Immature natural killer cell (primary cell): ENCODE data around the gene PAFAH2. TPM values are rescaled to one million over a fixed set of nuclear protein-coding genes. Genes with fewer than 3 reads are reported as not detected.

Experiments
- DNase-seq, 3 donors: peaks; one replicate each; pipeline ENCODE4 v3.0.0; 2022; ENCODE audit warnings: mixed read lengths in 1 of 3
- H3K27ac Mint-ChIP-seq, 6 donors: one replicate each; pipeline ENCODE4 v1.8.0; 2020; ENCODE audit warnings: mixed read lengths in 6 of 6, mild to moderate bottlenecking in 5 of 6, inconsistent platforms in 4 of 6, moderate library complexity in 3 of 6
- H3K27me3 Mint-ChIP-seq, 3 donors: one replicate each; pipeline ENCODE4 v1.8.0; 2020 to 2021; ENCODE audit warnings: low read depth in 3 of 3, mild to moderate bottlenecking in 3 of 3, mixed read lengths in 3 of 3, moderate library complexity in 3 of 3, inconsistent platforms in 1 of 3
- H3K36me3 Mint-ChIP-seq, 3 donors: one replicate each; pipeline ENCODE4 v1.8.0; 2020; ENCODE audit warnings: mixed read lengths in 3 of 3, inconsistent platforms in 2 of 3, mild to moderate bottlenecking in 2 of 3
- H3K4me1 Mint-ChIP-seq, 2 donors: one replicate each; pipeline ENCODE4 v1.8.0; 2020; ENCODE audit warnings: inconsistent platforms in 2 of 2, mild to moderate bottlenecking in 2 of 2, mixed read lengths in 2 of 2, moderate library complexity in 1 of 2
- H3K4me3 Mint-ChIP-seq, 5 donors: one replicate each; pipeline ENCODE4 v1.8.0; 2020; ENCODE audit warnings: mild to moderate bottlenecking in 5 of 5, mixed read lengths in 5 of 5, inconsistent platforms in 3 of 5, moderate library complexity in 3 of 5
- H3K9me3 Mint-ChIP-seq, 6 donors: one replicate each; pipeline ENCODE4 v1.8.0; 2020; ENCODE audit warnings: mild to moderate bottlenecking in 6 of 6, mixed read lengths in 6 of 6, inconsistent platforms in 4 of 6, moderate library complexity in 3 of 6
- polyA plus RNA-seq, 3 donors: library from polyadenylated mRNA; unstranded; fragments of 300-500 nt; fragmentation: Illumina TruSeq; gene quantifications; one replicate each; pipeline ENCODE4 v1.2.3, GENCODE V29; 2021

PAFAH2 gene
- polyA plus RNA-seq: 10 to 100 TPM; 35.6 to 65.0 (median 37.9) TPM

DNA sequence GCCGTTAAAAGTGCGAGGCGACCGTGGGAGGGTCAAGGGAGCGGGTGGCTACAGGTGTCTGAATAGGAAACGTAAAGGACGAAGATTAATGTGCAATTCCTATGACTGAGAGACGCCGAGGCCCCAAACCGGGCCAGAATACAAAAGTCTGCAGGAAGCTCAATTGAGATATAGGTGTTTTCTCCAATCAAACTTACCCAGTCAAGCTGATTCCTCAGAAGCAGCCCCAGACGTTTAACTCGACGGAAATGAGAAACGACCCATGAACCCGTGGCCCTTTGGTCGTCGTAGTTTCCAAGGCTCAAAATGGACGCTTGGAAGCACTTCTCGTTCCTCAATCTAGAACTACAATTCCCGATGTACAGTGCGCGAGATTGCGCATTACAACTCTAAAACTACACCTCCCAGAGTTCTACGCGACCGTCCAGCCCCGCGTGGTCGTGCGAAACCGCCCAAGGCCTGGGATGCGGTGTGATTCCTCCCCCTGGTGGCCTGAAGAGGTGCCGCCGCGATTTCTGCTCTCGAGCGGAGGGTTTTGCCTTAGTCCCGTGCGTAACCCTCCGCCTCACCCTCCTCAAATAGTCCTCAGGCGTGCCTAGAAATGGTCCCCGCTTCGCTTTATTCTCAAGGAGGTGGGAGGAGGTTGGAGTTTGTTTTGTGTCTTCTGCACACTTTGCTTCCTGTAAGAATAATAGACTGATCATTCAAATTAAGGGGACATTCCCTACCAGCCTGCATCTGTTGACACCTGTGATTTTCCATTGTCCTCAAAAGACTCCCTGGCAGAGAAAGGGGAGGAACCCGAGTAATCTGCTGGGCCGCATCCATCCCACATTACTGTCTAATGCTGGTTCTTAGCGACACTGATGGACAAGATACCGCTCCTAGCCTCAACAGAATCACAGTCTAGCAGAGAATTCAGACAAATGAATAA lies at the start of gene PAFAH2:
TSS of gene PAFAH2 (minus strand) at position 236 of the 934 bp plus-strand sequence. CDS start 7,247 bp downstream, outside the sequence.
- peak within 1 kb of the TSS; percentile 97 to 100 (median 98) for H3K27ac Mint-ChIP-seq
- DNase-seq: peak; percentile 96 to 97 (median 96)
- peaks cover 0 to 7% (median 0%) of the 10 kb centered on the region in 3 donors for H3K36me3 Mint-ChIP-seq
- H3K4me1 Mint-ChIP-seq: peaks cover 43 to 53% of the 10 kb centered on the region in 2 donors
- H3K9me3 Mint-ChIP-seq: no peaks in the 10 kb centered on the region
- H3K4me3 Mint-ChIP-seq: peak within 1 kb of the TSS; percentile 90 to 96 (median 95)
- H3K27me3 Mint-ChIP-seq: peaks cover 6 to 9% (median 8%) of the 10 kb centered on the region in 3 donors

- Mint-ChIP-seq H3K36me3 (no peaks in the 10 kb centered on the region), H3K4me1 (no peaks in the 10 kb centered on the region), H3K4me3 (no peak overlapping the region), H3K27me3 (peaks cover 18 to 40% (median 20%) of the 10 kb centered on the region in 3 donors), H3K27ac (no peak overlapping the region), H3K9me3 (no peaks in the 10 kb centered on the region)
- DNase-seq: no peak
These were observed 49.5 kb upstream of the PAFAH2 start for GRCh38 chr1:26047278-26047874.

DNA sequence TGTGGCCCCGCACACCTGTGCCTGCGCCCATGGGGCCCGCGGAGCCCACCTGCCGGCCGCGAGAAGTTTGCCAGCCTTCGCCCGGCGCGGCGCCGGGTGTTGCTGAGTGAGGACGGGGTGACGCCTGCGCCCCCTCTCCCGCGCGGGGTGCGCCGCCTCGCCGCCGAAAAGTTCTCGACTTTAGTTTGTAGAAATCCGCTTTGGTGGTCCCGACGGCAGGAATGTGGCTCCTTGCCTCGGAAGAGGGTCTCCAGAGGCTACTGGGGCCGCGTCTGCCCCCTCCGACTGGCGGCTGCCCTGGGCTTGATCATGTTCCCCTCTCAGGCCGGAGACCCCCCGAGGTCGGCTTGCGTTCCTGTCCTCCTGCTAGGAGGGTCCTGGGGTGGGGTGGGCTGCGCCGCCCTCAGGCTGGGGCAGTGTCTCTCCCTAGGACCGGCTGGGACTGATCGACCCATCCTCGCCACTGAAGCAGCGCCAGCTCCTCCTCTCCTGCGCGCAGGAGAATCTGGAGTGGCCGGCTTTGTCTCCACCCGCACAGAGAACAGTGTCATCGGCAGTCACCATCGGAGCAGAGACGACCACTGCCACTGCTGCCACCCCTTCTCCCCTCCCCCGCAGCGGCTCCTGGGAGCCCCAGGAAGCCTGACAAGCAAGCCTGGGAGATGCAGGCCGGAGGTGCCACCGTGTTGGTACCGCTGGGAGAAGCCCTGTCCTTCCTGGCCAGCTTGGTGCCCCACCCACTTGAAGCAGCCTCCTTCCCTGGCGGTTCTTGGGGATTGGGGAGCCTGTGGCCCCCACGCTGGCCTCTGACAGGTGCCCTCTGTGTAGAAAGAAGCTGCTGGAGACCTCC lies 48.6 kb upstream of the PAFAH2 start:
- Mint-ChIP-seq H3K36me3 (no peaks in the 10 kb centered on the region), H3K4me3 (no peak overlapping the region), H3K9me3 (no peaks in the 10 kb centered on the region), H3K27me3 (peaks cover 14 to 34% (median 20%) of the 10 kb centered on the region in 3 donors), H3K4me1 (no peaks in the 10 kb centered on the region), H3K27ac (no peak overlapping the region)
- no peak for DNase-seq

DNA sequence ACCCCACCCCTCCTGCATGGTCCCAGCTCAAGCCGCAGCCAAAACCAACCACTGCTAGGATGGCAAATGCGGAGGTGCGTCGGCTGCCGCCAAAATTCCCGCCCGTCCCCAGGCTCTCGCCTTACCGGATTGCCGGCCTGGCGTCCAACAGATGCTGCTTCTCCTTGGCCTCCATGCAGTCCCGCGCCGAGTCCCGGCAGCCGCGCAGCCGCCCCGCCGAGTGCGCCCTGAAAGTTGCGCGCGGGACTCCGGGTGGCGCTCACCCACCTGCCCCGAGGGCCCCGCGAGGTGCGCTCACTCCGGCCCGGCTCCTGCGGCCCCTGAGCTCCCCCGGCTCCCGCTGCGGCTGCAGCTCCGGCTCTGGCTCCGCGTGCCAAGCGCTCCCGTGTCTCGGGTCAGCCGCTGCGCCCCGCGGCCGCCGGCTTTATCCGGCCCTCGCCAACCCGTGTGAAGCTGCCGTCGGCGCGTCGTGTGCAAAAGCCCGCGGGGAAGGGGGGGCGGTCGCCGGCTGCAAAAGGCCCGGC lies 47.9 kb upstream of the PAFAH2 start, which contains the start of gene SLC30A2:
TSS of gene SLC30A2 (minus strand) at position 397 of the 524 bp plus-strand sequence. CDS start at position 175, 222 bp downstream.
- Mint-ChIP-seq H3K27me3 (peaks cover 13 to 34% (median 20%) of the 10 kb centered on the region in 3 donors), H3K4me3 (no peak within 1 kb of the TSS), H3K27ac (no peak within 1 kb of the TSS), H3K9me3 (no peaks in the 10 kb centered on the region), H3K4me1 (no peaks in the 10 kb centered on the region), H3K36me3 (no peaks in the 10 kb centered on the region)
- no peak for DNase-seq

DNA sequence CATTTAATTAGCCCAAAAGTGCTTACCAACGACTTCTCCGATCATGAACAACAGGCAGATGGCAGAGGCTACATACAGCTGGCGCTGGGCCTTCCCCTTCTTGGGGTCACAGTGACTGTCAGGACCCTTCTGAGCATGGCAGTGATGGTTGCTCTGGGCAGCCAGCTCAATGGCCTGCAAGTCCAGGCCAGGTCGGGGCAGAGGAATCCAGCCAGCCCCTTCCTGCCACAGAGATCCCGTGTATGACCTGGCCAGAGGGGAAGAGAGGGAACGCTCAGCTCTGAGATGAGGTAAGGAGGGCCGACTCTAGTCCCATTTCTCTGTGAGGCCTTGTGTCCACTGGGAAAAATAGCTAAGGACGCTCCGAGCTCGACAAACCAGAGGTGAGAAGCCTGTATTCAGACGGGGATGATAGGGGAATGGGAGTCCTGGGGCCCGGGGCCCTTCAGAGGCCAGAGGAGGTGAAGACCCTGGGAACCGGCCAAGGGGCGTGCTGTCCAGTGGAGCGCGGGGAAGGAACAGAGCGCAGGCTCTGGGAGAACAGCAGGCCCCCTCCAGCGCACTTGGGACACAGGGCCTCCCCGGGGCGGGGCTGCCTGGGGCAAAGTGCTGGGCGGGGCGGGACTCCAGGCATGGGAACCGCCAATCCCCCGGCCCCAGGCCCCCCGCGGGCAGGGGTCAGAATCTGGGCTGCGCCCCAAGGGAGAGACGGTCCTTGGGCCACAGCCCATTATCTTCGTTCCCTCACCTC lies 47.3 kb upstream of the PAFAH2 start:
- H3K9me3 Mint-ChIP-seq: no peaks in the 10 kb centered on the region
- no peak overlapping the region for H3K27ac Mint-ChIP-seq
- H3K27me3 Mint-ChIP-seq: peaks cover 13 to 31% (median 20%) of the 10 kb centered on the region in 3 donors
- DNase-seq: no peak
- no peaks in the 10 kb centered on the region for H3K4me1 Mint-ChIP-seq
- no peak overlapping the region for H3K4me3 Mint-ChIP-seq
- no peaks in the 10 kb centered on the region for H3K36me3 Mint-ChIP-seq

DNA sequence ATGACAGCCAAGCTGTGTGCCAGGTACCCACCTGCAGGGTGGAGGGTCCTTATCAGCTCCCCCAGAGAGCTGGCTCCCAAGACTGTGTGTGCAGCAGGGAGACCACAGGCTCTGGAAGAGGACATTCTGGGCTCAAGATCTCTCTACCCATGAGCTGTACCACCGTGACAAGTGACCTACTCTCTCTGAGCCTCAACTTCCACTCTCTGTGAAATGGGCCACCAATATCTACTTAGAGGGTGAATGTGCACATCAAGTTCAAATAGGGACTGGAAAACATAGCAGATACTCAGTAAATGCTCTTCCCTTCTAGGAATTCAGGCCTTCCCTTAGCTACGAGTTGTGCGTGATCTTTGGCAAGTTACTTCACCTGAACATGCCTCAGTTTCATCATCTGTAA lies 46.6 kb upstream of the PAFAH2 start:
- Mint-ChIP-seq H3K36me3 (no peaks in the 10 kb centered on the region), H3K4me3 (no peak overlapping the region), H3K27ac (no peak overlapping the region), H3K9me3 (no peaks in the 10 kb centered on the region), H3K27me3 (peaks cover 13 to 28% (median 20%) of the 10 kb centered on the region in 3 donors), H3K4me1 (no peaks in the 10 kb centered on the region)
- DNase-seq: no peak

DNA sequence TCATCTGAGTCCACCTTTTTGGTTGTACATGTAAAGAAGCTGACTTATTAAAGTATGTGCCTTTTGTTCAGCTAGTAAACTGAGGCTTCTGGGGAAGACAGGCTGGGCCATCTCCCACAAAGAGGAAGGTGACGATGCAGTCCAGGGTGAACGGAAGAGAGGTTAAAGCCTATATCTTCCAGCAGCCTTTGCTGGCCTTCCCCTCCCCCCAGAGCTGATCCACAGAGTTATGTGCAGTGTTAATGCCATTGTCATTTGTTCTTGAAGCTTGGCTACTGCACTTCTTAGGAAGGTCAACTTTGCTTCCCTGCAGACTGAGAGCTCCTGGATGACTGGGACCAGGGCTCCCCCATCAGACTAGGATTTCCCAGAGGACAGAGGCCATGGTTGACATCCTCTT lies 45.9 kb upstream of the PAFAH2 start:
- no peaks in the 10 kb centered on the region for H3K36me3 Mint-ChIP-seq
- peaks cover 12 to 28% (median 16%) of the 10 kb centered on the region in 3 donors for H3K27me3 Mint-ChIP-seq
- H3K4me1 Mint-ChIP-seq: no peaks in the 10 kb centered on the region
- no peaks in the 10 kb centered on the region for H3K9me3 Mint-ChIP-seq
- no peak for DNase-seq
- no peak overlapping the region for H3K4me3 Mint-ChIP-seq
- H3K27ac Mint-ChIP-seq: no peak overlapping the region

DNA sequence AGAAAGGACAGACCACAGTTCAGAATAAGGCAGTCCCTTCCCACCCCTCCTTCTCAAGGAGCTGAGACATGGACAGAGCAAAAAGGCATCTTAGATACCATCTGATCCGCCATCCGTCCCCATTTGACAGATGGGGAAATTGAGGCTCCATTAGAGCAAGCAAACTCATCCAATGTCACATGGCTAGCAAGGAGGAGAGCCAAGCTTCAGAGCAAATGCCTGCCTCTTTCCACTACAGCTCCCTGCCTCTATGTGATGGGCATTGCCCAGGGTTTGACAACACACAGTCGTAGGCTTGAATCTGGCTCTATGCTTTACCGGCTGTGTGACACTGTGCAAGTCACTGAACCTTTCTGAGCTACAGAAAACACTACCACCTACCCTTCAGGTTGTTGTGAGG lies 44.1 kb upstream of the PAFAH2 start:
- no peak overlapping the region for H3K4me3 Mint-ChIP-seq
- H3K36me3 Mint-ChIP-seq: no peaks in the 10 kb centered on the region
- no peaks in the 10 kb centered on the region for H3K4me1 Mint-ChIP-seq
- H3K27me3 Mint-ChIP-seq: peaks cover 5 to 16% (median 15%) of the 10 kb centered on the region in 3 donors
- no peak for DNase-seq
- H3K27ac Mint-ChIP-seq: no peak overlapping the region
- H3K9me3 Mint-ChIP-seq: no peaks in the 10 kb centered on the region

- no peaks in the 10 kb centered on the region for H3K36me3 Mint-ChIP-seq
- no peak overlapping the region for H3K27ac Mint-ChIP-seq
- DNase-seq: no peak
- peaks cover 5 to 15% (median 14%) of the 10 kb centered on the region in 3 donors for H3K27me3 Mint-ChIP-seq
- no peaks in the 10 kb centered on the region for H3K4me1 Mint-ChIP-seq
- no peaks in the 10 kb centered on the region for H3K9me3 Mint-ChIP-seq
- no peak overlapping the region for H3K4me3 Mint-ChIP-seq
These were observed 43.5 kb upstream of the PAFAH2 start for GRCh38 chr1:26041401-26041800.

DNA sequence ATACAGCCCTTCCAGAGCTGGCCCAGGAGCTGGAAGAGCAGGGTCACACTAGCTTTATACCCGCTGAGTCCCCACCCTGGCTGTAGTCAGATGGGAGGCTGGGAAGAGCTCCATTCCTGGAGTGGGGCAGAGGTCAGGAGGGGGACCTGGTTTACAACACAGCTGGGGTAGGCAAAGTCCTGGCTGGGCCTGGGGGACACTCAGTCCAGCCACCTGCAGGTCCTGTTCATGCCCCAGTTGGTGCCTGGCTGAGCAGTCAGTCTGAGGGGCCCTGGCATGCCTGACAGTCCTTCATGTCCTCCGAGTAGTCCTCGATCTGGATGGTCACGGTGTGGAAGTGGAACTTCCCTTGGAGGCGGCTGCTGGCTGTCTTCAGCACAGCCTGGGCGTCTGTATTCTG lies 41.0 kb upstream of the PAFAH2 start:
- H3K27me3 Mint-ChIP-seq: peaks cover 5 to 16% (median 6%) of the 10 kb centered on the region in 3 donors
- no peaks in the 10 kb centered on the region for H3K9me3 Mint-ChIP-seq
- H3K4me1 Mint-ChIP-seq: peaks cover 8 to 20% of the 10 kb centered on the region in 2 donors
- H3K4me3 Mint-ChIP-seq: no peak overlapping the region
- no peaks in the 10 kb centered on the region for H3K36me3 Mint-ChIP-seq
- H3K27ac Mint-ChIP-seq: no peak overlapping the region
- no peak for DNase-seq

DNA sequence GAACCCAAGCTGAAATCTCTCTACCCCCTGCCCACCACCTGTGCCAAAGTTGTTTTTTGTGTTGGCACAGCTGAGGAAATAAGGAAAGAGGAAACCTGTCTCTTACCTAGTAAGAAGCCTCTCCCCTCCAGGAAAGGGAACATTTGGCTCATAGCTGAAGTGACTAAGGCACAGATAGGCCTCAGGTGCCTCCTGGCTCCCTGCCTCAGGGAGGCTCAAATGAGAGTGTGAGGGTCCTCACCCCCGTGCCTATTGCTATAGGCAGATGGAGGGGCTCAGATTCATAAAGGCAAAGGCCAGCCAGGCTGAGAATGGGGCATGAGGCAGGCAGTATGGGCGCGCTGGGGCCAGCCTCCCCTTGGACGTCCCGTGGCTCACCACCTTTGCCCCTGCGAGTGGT lies 40.6 kb upstream of the PAFAH2 start:
- Mint-ChIP-seq H3K27ac (no peak overlapping the region), H3K4me3 (no peak overlapping the region)

GRCh38 chr1:26037904-26038303 lies 40.0 kb upstream of the PAFAH2 start:
- Mint-ChIP-seq H3K4me3 (peak overlapping the region in 1 of 5 donors; percentile 32), H3K9me3 (no peaks in the 10 kb centered on the region), H3K4me1 (peaks cover 8 to 20% of the 10 kb centered on the region in 2 donors), H3K27ac (no peak overlapping the region), H3K36me3 (no peaks in the 10 kb centered on the region), H3K27me3 (peaks cover 2 to 10% (median 3%) of the 10 kb centered on the region in 3 donors)
- DNase-seq: no peak

More for the DNA sequence above, 40.6 kb upstream of the PAFAH2 start:
- H3K9me3 Mint-ChIP-seq: no peaks in the 10 kb centered on the region
- peaks cover 2 to 13% (median 4%) of the 10 kb centered on the region in 3 donors for H3K27me3 Mint-ChIP-seq
- H3K4me1 Mint-ChIP-seq: peaks cover 8 to 20% of the 10 kb centered on the region in 2 donors
- no peaks in the 10 kb centered on the region for H3K36me3 Mint-ChIP-seq
- DNase-seq: no peak
